HG03520 (cell line): ENCODE measurements around the gene SEC31B.

Experiments used
- ATAC-seq: cut with Tn5 transposase; IDR thresholded peaks from one replicate; pipeline ENCODE4 v1.9.1; 2021; ENCODE audit warnings: mild to moderate bottlenecking, moderate library complexity; ENCODE audit not compliant: unreplicated experiment

Gene SEC31B

DNA sequence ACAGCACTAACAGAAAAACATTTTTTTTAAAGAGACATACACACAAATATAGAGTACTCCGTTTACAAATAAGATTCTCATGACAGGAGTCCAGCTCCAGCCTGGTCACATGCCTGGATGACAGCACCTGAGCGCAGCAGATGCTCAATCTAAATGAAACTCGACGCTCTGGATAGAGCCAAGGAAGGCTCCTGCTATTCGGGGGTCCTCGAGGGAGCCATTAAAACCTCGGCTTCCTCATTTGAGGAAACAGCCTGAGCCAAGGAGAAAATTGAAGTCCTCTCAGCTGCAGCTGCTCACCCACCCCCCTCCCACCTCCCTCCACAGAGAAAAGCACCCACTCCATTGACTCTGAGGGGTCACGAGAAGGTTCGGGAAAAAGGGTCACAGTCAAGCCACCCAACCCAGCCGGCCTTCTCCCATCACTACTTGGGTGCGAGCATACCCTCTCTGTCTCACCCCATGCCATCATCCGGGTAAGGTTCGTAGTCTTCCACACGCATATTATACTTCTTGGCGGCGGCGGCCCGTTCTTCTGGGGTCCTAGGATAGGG is 9.3 kb upstream of the SEC31B start:
- ATAC-seq: no peak

DNA sequence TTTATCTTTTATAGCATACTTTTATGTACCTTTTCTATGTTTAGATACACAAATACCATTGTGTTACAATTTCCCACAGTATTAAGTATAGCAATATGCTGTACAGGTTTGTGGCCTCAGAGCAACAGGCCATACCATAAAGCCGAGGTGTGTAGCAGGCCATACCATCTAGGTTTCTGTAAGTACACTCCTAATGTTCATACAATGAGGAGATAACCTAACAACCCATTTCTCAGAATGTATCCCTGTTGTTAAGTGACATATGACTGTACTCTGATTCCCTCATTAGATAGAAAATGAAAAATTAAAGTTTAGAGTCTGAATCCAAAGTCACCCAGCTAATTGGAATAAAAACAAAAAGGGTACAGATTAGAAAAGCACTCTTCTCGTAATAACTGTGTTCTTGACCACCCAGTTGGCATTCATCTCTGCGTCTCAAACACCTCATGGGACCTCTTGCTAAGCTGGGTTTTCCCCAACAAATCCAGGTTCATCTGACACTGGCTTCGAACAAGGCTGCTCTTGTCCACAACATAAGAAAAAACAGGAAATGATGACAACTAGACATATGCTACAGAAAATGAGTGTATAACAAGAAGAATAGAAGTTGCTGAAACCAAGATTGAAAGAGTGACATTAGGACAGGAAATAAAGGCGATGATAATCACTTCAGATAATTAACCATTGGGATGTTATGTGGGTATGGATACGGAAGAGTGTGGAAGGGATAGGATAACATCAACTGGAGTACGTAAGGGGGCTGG is 8.6 kb upstream of the SEC31B start:
- no peak for ATAC-seq

DNA sequence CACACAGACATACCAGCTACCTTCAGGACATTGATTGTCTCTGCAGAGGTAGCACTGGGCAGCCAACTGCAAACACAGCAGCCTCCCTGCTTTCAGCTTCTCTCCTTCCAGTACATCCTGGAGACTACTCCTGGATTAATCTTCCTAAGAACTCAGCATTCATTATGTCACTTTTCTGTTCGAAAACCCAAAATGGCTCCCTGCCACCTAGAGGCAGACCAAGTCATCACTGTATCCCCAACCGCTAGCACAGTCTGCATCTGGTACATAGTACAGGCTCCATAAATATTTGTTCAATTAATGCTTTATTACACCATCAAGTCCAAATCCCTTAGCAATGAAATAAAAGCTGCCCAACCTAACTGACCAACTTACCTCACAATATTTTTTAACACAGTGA is 5.0 kb upstream of the SEC31B start:
- no peak for ATAC-seq

DNA sequence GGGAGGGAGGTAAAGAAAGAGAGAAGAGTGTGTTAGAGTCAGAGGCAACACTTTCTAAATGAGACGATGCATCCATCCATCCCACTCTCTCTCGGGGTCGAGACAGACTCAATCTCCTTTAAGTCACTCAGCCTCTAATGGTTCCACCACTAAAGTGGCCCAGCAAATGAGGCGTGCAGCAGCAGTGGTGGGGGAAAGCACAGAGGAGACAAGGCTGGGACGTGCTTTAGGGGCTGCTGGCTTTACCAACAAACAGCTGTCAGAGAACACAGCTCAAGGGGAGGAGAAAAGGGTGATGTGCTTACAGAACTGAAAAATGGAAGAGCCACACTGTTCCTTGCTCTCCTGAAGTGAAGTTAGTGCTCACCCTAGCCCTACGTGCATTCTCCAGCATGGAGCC is 4.5 kb upstream of the SEC31B start:
- no peak for ATAC-seq

DNA sequence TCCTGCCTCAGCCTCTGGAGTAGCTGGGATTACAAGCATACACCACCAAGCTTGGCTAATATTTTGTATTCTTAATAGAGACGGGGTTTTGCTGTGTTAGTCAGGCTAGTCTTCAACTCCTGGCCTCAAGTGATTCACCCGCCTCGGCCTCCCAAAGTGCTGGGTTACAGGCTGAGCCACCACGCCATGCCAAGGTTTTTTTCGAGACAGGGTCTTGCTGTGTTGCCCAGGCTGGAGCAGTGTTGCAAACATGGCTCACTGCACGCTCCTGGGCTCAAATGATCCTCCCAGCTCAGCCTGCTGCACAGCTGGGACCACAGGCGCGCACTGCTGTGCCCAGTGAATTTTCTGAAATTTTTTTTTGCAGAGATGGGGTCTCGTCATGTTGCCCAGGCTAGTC is 3.3 kb upstream of the SEC31B start:
- no peak for ATAC-seq

DNA sequence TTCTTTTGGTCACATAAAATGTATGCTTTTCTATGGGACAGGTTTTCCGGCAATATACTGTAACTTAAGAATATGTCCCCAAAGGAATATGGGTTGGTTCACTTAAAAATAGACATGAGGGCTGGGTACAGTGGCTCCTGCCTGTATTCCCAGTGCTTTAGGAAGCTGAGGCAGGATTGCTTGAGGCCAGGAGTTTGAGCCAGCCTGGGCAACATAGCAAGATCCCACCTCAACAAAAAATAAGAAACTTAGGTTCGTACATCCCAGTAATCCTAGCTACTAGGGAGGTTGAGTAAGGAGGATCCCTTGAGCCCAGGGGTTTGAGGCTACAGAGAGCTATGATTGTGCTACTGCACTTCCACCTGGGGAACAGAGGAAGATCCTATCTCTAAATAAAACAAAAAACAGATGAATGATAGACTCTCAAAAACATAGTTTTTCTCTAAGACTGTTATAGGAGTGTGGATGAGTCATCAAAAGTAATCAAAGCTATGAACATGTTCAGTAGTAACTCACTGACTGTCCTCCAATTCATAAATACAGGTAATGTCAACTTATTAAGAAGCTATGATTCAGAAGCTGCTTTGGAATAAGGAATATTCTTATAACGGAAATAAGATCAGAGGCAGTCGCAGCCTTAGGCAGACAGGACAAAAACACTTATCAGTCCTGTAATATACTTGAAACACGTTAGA is 2.6 kb upstream of the SEC31B start:
- ATAC-seq: no peak

DNA sequence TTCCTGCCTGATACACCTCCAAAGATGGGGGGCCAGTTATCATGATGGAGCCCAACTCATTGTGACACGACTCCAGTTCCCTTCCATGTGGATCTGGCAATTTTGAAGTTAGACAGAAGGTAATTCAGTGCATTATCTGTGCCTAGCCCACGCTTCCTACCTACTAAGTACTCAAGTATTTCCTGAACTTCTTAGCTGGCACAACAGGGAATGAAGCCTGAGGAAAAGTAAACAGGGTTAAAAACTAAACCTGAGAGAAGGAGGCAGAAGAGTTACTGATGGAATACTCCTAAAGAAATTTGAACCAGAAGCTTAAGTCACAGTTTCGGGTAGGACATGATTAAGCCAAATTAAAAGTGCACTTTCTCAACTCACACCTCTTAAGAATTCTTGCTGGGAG is 1.1 kb upstream of the SEC31B start:
- no peak for ATAC-seq

DNA sequence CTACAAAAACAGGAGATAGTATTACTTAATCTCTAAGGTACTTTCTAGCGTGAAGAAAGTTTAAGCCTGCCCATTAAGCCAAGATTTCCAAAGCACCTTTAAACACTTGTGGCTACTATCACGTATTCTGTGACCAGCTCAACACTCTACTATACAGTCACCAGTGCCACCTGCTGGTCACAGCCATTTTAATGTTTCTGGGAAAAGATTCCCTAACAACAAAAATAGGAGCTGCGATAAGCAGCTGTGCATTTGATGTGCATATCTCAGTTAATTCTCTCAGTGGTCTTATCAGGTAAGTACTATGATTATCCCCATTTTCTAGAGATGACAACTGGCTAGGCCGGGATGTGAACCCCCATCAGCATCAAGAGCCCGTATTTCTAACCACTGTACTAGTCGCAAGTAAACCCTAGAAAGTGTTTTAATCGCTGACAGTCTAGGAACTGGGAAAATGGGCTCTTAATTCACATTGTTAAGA is 860 bp downstream of the SEC31B start:
- no peak for ATAC-seq

DNA sequence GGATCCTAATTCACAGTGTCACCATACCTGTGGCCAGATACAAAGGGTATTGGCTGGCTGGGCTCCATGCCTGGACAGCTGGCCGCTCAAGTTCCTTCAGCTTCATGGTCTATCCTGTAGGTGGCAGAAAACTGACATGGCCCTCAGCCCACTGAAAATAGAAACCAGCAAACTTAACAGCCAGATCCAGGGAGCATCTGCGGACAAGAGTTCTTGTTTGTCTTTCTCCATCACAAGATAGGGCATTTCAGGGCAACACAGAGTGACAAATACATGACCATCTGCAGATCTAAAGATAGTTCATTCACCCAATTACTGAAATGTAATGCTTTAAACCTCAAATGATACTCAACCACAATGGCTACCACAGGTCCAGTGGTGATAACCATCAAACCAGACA is 2.8 kb downstream of the SEC31B start:
- ATAC-seq: no peak

DNA sequence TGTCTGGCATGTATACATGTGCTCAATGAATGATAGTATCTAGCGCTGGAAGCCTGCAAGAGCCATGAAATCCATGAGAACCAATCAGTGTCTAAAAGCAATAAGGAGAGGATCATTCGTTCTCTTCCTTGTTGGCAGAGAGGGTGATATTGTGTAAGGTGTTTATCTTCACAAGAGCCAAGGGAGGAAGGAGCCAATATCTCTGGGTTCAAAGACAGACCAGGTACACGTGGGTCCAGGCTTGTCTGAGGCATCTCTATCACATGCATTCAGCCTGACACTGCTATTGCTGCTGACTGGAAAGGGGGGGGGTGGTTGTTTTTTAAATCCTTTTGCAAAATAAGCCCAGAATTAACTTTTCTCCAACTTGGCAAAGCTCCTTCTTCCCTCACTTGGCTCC is 4.0 kb downstream of the SEC31B start:
- ATAC-seq: no peak

DNA sequence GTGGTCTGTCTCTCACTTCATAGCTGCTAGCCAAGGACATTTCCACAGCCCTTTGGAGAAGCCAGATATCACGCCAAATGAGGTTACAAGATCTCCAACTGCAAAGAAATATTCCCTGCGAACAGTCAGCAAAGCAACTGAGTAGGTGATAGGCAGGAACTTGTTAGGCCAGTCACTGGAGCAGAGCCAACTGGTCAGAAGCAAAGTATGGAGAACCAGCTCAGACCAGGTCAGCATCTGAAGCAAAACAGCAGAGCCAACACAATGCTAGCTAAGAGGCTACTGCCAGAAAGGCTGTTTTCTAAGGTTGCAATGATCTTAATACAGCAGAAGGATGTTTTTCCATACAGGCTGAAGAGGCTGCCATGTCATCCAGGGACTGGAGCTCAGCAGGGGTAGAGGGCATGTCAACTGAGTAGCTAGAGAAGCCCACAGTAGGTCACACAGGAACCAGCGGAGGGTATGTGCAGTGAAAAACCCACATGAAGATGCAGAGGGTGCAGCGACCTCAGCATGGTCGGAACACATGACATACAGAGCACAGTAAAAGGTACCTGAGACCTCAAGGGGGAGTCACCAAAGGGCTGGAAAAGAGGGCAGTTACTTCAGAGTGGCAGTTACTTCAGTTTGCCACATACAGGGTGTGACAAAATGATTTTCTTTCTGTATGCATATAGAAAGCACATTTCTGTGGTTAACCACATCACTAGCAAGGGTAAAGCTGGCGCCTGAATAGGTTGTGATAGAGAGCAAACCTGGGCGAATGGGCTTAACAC is 8.9 kb downstream of the SEC31B start:
- ATAC-seq: no peak

DNA sequence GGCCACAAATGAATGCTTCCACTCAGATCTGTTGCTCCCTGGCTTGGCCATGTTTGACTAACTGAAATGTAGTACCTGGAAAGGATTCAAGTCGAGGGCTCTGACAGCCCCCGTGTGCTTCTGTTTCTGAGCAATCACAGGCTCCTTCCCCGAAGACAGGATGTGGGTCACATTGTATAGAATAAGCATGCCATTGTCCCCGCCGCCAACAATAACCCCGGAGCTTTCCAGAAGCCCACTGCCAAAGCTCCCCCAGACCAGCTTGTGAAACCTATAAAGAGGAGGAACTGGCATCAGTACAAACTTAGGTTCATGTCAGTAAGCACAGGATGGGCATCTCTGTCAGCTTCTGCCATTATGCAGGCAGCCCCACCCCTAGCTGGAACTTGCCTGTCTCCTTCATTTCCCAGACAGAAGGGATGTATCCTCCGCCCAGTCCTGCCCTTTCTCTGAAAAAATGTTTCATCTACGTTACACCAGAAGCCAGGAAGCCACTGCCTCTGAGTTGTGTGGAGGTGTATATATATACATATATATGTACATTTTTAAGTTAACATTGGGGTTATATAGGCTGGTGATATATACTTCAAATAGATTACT is 10.3 kb downstream of the SEC31B start:
- ATAC-seq: no peak

DNA sequence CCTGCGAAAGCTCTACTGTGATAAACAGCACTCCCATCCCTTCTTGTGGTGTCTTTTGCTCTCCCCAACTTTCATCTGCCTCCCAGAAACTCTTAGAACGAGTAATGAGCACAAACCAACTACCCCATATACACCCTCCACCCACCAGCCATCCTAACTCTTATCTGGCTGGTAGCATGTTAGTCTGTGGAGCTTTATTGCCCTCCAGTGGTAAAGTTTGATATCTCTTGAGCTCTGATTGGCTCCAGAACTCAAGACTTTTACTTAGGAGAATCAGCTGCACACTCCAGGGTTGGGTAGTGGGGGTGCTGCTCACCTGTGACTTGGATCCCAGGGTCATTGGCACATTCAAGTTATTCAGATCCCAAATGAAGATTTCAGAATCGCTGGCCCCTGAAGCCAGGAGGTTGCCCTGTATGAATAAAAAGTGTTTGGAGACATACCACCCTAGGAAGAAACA is 10.9 kb downstream of the SEC31B start:
- no peak for ATAC-seq

DNA sequence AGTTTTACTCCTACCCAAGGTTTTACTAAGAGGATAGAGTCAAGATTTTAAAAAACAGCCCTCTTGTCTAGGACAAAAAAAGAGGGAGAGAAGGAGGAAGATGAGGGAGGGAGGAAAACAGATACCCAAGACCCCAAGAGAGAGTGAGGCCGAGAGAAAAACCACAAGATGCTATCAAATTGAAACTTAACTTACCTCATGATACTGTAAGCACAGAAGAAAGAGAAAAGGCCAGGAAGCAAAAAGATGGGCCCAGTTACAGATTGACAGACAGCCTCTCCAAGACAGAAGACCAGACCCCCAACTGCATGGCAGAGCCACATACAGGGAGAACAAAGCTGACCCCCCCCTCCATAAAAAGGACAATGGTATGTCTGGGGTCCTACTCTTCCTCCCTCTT is 11.4 kb downstream of the SEC31B start:
- ATAC-seq: no peak

DNA sequence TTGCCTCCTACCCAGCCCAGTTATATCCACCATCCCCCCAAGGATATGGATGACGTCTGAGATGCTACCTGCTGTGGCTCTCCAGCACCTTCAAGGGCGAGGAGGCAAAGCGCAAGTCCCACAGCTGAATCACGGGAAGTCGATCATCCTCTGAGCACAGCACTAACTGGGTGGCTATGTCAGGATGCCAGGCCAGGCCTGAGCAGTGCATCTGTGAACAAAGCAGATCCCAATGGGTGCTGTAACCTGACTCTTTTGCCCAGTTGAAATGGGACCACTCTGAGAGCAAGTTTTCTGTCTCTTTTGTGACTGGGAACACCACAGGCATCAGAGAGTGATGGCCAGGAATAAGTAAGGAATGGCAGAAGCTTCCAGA is 12.3 kb downstream of the SEC31B start:
- ATAC-seq: no peak

DNA sequence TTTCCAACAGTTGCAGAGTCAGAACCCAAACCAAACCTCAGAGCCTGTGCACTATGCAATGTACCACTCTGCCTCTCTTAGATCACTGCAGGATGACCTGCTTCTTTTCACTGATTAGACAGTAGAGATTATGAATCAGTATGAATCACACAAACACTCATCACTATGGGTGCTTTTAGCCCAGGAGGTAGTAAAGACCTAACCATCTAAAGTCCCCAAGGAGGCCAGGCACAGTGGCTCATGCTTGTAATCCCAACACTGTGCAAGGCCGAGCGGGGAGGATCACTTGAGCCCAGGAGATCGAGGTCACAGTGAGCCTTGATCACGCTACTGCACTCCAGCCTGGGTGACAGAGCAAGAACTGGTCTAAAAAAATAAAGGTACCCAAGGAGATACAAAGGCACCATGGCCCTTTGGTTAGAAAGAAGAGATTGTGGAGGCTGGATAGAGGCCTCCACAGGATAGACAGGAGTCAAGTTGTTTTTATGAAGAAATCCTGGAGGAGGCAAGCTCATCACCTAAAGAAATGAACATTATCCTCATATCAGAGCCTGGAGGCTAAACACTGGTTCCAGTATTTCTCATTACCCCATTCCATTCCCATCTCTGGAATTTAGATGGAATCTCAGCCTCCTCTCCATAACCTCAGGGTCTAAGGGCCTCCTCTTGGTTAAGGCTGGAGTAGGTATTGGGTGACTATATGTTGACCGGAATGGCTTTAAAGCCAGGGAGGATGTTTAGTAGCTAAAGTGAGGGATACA is 12.9 kb downstream of the SEC31B start:
- no peak for ATAC-seq

DNA sequence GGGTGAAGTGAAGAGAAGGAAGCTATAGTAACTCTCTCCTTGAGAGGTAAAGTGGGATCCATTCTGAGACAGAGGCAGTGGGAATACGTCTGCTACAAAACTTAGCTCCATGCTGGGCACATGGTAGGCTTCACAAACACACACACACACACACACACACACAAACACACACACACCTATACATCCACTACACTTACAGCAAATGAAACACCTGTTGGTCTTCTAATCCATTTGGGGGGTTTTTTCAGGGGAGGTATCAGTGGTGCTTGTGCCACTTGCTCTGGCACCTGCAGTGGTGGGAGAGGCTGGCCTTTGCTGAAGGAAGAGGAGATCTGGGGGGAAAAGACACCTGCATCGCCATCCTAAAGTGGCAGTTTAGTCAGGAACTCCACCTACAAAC is 14.5 kb downstream of the SEC31B start:
- ATAC-seq: no peak

DNA sequence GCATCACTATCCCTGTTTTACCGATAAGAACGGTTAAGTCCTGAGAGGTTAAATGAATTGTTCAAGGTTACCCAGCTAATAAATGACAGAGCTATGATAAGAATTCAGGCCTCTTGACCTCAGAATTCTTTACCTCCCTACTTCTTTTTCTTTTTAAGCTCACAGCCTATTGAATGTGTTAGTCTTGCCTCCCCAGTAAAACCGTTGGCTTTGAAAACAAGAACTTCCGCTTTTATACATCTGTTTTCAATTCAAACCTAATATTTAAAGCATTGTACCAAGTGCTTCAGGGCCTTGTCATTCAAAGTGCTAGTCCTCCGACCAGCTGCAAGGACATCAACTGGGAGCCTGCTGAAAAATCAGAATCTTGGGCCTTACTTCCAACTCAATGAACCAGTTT is 15.6 kb downstream of the SEC31B start:
- no peak for ATAC-seq

DNA sequence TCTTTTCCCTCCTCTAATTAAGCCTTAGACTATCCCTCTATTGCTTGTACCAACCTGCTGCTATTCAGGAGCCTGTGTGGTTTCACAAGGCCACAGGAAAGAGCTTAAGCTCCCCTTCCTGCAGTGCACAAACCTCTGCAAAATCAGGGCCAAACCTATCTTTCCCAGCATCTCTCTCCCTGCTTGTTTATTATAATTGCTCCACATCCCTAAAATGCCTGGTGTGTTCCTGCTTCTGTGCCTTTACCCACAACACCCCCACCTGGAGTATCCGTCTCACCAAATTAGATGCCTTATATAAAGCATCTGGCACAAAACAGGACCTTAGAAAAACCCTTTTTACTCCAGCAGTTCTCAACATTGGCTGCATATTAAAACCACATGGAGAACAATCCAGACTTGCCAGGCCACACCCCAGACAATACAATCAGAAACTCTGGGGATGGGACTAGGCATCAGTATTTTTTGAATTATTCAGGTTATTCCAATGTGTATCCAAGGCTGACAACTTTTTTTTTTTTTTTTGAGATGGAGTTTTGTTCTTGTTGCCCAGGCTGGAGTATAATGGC is 16.7 kb downstream of the SEC31B start:
- ATAC-seq: no peak

DNA sequence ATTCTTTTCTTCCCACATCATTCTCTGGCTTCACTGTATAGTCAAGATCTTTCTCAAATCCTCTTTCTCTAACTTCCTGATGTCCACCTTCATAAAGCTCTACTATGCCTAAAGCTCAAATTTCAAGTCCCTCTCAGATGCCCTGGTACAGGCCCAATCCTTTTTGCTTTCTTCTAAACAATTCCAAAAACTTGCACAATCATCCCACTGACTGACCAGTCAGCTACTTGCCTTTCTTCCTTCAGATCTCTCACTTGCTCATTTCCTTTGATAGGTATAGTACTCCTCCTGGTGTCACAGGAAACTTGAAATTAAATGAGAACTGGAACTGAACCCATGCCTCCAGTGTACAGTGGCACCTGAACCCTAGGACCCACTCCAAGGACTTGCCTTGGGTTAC is 18.2 kb downstream of the SEC31B start:
- no peak for ATAC-seq
